ENCODE results near the gene ZDHHC22.

The ZDHHC22 gene

DNA sequence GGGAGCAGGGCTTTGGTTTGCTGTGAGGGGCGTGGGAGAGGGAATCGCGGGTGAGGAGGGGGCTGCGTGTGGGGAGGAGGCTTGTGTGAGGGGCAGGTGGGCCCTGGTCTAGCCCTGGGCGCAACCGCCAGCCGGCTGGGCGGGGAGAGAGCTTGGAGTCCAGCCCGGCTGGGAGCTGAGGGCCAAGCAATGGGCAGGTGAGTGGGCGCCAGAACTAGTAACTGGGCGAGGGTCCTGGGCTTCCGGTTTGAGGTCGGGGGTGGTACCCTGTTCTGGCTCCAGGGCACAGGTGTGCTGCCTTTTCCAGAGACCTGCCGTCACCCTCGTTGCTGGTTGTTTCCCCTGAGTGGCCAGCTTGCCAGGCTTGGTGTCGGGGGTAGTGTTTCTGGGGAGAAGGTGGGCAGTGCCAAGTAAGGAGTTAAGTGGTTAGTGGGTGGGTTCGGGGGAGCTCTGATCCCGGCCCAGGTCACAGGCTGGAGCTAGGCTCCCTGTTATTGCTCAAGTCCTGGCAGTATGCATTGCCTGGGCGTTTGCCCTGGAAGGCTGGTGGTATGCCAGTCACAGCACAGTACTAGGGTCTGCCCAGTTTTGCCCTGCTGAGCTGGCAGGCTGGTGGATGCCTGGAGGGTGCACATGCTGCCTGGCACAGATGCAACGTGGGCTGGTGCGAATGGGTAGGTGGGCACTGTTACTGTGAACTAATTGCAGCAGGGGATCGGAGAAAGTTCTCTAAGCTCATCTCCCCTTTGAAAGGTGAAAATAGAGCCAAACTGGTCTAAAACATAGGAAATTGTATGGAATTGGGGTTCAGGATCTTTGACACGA is 42.9 kb downstream of the ZDHHC22 start:
- peak; percentile 33 for ATAC-seq
- no peak for TF ChIP-seq GLIS3 (CRISPR knock-in tag; IDR thresholded peaks at IDR 0.05)
- TF ChIP-seq, protein P1, sequence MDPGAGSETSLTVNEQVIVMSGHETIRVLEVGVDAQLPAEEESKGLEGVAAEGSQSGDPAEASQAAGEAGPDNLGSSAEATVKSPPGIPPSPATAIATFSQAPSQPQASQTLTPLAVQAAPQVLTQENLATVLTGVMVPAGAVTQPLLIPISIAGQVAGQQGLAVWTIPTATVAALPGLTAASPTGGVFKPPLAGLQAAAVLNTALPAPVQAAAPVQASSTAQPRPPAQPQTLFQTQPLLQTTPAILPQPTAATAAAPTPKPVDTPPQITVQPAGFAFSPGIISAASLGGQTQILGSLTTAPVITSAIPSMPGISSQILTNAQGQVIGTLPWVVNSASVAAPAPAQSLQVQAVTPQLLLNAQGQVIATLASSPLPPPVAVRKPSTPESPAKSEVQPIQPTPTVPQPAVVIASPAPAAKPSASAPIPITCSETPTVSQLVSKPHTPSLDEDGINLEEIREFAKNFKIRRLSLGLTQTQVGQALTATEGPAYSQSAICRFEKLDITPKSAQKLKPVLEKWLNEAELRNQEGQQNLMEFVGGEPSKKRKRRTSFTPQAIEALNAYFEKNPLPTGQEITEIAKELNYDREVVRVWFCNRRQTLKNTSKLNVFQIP (CRISPR knock-in tag; IDR thresholded peaks at IDR 0.05; ENCODE audit: borderline replicate concordance, low read depth), result no peak
- TF ChIP-seq PATZ1 (CRISPR knock-in tag; IDR thresholded peaks at IDR 0.05; ENCODE audit: borderline replicate concordance), result no peak
- TF ChIP-seq ZNF8 (CRISPR knock-in tag; IDR thresholded peaks at IDR 0.05), result no peak
- no peak for TF ChIP-seq ESRRG (CRISPR knock-in tag; IDR thresholded peaks at IDR 0.05)
- no peak for TF ChIP-seq TCF4 (CRISPR knock-in tag; IDR thresholded peaks at IDR 0.05; ENCODE audit: borderline replicate concordance)
- TF ChIP-seq OSR1 (CRISPR knock-in tag; IDR thresholded peaks at IDR 0.05), result no peak
- TF ChIP-seq ARNTL (CRISPR knock-in tag; IDR thresholded peaks at IDR 0.05; ENCODE audit: borderline replicate concordance, low read depth), result no peak
- TF ChIP-seq ZC3H10 (CRISPR knock-in tag; IDR thresholded peaks at IDR 0.05), result no peak
- no peak for TF ChIP-seq ZNF70 (CRISPR knock-in tag; IDR thresholded peaks at IDR 0.05)
- TF ChIP-seq CSDC2 (CRISPR knock-in tag; IDR thresholded peaks at IDR 0.05), result no peak
- TF ChIP-seq, protein P2, sequence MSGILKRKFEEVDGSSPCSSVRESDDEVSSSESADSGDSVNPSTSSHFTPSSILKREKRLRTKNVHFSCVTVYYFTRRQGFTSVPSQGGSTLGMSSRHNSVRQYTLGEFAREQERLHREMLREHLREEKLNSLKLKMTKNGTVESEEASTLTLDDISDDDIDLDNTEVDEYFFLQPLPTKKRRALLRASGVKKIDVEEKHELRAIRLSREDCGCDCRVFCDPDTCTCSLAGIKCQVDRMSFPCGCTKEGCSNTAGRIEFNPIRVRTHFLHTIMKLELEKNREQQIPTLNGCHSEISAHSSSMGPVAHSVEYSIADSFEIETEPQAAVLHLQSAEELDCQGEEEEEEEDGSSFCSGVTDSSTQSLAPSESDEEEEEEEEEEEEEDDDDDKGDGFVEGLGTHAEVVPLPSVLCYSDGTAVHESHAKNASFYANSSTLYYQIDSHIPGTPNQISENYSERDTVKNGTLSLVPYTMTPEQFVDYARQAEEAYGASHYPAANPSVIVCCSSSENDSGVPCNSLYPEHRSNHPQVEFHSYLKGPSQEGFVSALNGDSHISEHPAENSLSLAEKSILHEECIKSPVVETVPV (CRISPR knock-in tag; IDR thresholded peaks at IDR 0.05), result no peak
- TF ChIP-seq ZFP3 (CRISPR knock-in tag; IDR thresholded peaks at IDR 0.05), result no peak
- no peak for TF ChIP-seq BACH2 (CRISPR knock-in tag; IDR thresholded peaks at IDR 0.05; ENCODE audit: borderline replicate concordance)
- TF ChIP-seq PPARA (CRISPR knock-in tag; IDR thresholded peaks at IDR 0.05; ENCODE audit: borderline replicate concordance), result no peak
- no peak for TF ChIP-seq ISL1 (CRISPR knock-in tag; IDR thresholded peaks at IDR 0.05)

DNA sequence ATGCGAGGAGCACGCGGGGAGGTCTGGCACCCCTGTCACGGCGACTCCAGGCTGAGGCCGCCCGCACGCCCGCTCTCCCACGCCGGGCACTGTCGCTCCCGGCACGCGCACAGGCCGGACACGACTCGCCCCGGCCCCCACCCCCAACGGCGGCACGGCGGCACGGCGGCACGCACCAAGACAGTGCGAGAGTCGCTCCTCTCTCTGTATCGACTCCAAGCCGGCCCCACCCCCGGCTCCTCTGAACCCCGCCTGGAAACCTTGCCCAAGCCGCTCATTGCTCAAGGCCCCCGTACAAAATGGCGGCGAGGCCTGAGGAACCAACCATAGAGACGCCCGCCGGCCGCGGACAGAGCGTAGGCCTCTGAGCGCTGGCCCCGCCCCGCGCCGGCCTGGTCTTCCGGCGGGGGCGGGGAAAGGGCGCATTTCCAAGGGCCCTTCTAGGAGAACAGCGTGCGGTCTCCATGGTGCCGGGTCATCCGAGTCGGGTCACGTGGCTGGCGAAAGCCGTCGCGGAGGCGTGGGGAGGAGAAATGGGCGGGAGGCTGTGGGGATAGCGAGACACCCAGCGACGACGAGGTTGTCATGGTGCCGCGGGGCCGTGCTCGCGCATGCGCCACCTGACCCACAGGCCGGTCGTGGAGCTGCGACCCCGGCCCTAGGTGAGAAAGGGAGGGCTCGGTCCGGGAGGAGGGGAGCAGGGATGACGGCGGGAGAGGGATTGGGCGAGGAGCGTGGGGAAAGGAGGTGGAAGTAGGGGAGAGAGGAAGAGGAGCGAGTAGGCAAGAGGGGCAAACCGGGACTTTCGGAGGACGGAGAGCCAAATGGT is 43.7 kb downstream of the ZDHHC22 start, which contains the start of gene CIPC:
TSS of gene CIPC (plus strand) at position 559 of the 829 bp plus-strand sequence. CDS start 7,451 bp downstream, outside the sequence.
- TF ChIP-seq, protein P2 (CRISPR knock-in tag; IDR thresholded peaks at IDR 0.05), result no peak
- TF ChIP-seq ZNF565 (CRISPR knock-in tag; conservative IDR thresholded peaks at IDR 0.05; ENCODE audit: low read depth), result no peak
- TF ChIP-seq ZFP3 (CRISPR knock-in tag; IDR thresholded peaks at IDR 0.05), result peak; percentile 69; the same call in 1 of the 2 replicates
- peak; percentile 95 for ATAC-seq

- no peak; the same call in 2 of the 3 replicates for ATAC-seq
- TF ChIP-seq ESRRG (CRISPR knock-in tag; IDR thresholded peaks at IDR 0.05) (no peak), TSHZ2 (CRISPR knock-in tag; IDR thresholded peaks at IDR 0.05) (no peak), TCF4 (CRISPR knock-in tag; IDR thresholded peaks at IDR 0.05; ENCODE audit: borderline replicate concordance) (no peak), ZNF70 (CRISPR knock-in tag; IDR thresholded peaks at IDR 0.05) (no peak), OSR1 (CRISPR knock-in tag; IDR thresholded peaks at IDR 0.05) (no peak), BACH2 (CRISPR knock-in tag; IDR thresholded peaks at IDR 0.05; ENCODE audit: borderline replicate concordance) (no peak), ZFP3 (CRISPR knock-in tag; IDR thresholded peaks at IDR 0.05) (no peak), GLIS3 (CRISPR knock-in tag; IDR thresholded peaks at IDR 0.05) (no peak), ZNF8 (CRISPR knock-in tag; IDR thresholded peaks at IDR 0.05) (no peak), PPARA (CRISPR knock-in tag; IDR thresholded peaks at IDR 0.05; ENCODE audit: borderline replicate concordance) (no peak), SNAI2 (CRISPR knock-in tag; IDR thresholded peaks at IDR 0.05) (no peak), ZNF565 (CRISPR knock-in tag; conservative IDR thresholded peaks at IDR 0.05; ENCODE audit: low read depth) (no peak), ZC3H10 (CRISPR knock-in tag; IDR thresholded peaks at IDR 0.05) (no peak)
- TF ChIP-seq, protein P2 (CRISPR knock-in tag; IDR thresholded peaks at IDR 0.05), result no peak
- TF ChIP-seq, protein P3, sequence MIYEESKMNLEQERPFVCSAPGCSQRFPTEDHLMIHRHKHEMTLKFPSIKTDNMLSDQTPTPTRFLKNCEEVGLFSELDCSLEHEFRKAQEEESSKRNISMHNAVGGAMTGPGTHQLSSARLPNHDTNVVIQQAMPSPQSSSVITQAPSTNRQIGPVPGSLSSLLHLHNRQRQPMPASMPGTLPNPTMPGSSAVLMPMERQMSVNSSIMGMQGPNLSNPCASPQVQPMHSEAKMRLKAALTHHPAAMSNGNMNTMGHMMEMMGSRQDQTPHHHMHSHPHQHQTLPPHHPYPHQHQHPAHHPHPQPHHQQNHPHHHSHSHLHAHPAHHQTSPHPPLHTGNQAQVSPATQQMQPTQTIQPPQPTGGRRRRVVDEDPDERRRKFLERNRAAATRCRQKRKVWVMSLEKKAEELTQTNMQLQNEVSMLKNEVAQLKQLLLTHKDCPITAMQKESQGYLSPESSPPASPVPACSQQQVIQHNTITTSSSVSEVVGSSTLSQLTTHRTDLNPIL (CRISPR knock-in tag; IDR thresholded peaks at IDR 0.05; ENCODE audit: low read depth), result no peak
Measured at GRCh38 chr14:77097006-77097699, 44.4 kb downstream of the ZDHHC22 start.
